Activated CD8-positive, alpha-beta memory T cell treated with anti-CD3 and anti-CD28 coated beads for 4 hours (primary cell): ENCODE measurements around the gene PCDH1.

Experiments used
- DNase-seq, 2 donors: peaks; one replicate each; pipeline ENCODE4 v3.0.0-alpha.2; 2020; ENCODE audit warnings: low read depth in 2 of 2

PCDH1 gene

GRCh38 chr5:141873933-141874261, 4.3 kb downstream of the PCDH1 start:
- no peak for DNase-seq

GRCh38 chr5:141872496-141873356, 5.5 kb downstream of the PCDH1 start:
- DNase-seq, result no peak

GRCh38 chr5:141871870-141872269, 6.3 kb downstream of the PCDH1 start:
- no peak for DNase-seq

GRCh38 chr5:141870871-141871270, 7.3 kb downstream of the PCDH1 start:
- no peak for DNase-seq

GRCh38 chr5:141870228-141870627, 8.0 kb downstream of the PCDH1 start:
- DNase-seq, result no peak

- no peak for DNase-seq
Measured at GRCh38 chr5:141869514-141869913, 8.7 kb downstream of the PCDH1 start.

- DNase-seq, result no peak
Measured at GRCh38 chr5:141869040-141869439, 9.2 kb downstream of the PCDH1 start.

- DNase-seq, result no peak
Measured at GRCh38 chr5:141868541-141868940, 9.7 kb downstream of the PCDH1 start.

GRCh38 chr5:141867651-141868050, 10.6 kb downstream of the PCDH1 start:
- DNase-seq, result no peak

- DNase-seq, result no peak
Measured at GRCh38 chr5:141867139-141867538, 11.1 kb downstream of the PCDH1 start.

- DNase-seq, result no peak
Measured at GRCh38 chr5:141866096-141866495, 12.1 kb downstream of the PCDH1 start.

GRCh38 chr5:141865406-141865805, 12.8 kb downstream of the PCDH1 start:
- no peak for DNase-seq

- no peak for DNase-seq
Measured at GRCh38 chr5:141864371-141865370, 13.5 kb downstream of the PCDH1 start.

- DNase-seq, result no peak
Measured at GRCh38 chr5:141863569-141864178, 14.5 kb downstream of the PCDH1 start.

- no peak for DNase-seq
Measured at GRCh38 chr5:141862936-141863543, 15.2 kb downstream of the PCDH1 start.

GRCh38 chr5:141861194-141861593, 17.0 kb downstream of the PCDH1 start:
- no peak for DNase-seq

GRCh38 chr5:141858079-141858765, 20.0 kb downstream of the PCDH1 start:
- no peak for DNase-seq

- no peak for DNase-seq
Measured at GRCh38 chr5:141857226-141857625, 21.0 kb downstream of the PCDH1 start.

GRCh38 chr5:141856037-141856790, 22.0 kb downstream of the PCDH1 start:
- DNase-seq, result no peak

- DNase-seq, result no peak
Measured at GRCh38 chr5:141855265-141856036, 22.8 kb downstream of the PCDH1 start.
